ENCODE data around the gene SATB2. TPM values are rescaled to one million over a fixed set of nuclear protein-coding genes. Genes with fewer than 3 reads are reported as not detected.

Gene SATB2
- total RNA-seq, 1 donor from 2014 or later: 4.0 TPM

- peaks cover 3% of the 10 kb centered on the region for H3K9me3 Mint-ChIP-seq
- no peak overlapping the region for H3K4me3 Mint-ChIP-seq
- no peak for DNase-seq (ENCODE audit: low spot score in 2 of 2, unreplicated experiment in 2 of 2)
- TF ChIP-seq, protein P1, sequence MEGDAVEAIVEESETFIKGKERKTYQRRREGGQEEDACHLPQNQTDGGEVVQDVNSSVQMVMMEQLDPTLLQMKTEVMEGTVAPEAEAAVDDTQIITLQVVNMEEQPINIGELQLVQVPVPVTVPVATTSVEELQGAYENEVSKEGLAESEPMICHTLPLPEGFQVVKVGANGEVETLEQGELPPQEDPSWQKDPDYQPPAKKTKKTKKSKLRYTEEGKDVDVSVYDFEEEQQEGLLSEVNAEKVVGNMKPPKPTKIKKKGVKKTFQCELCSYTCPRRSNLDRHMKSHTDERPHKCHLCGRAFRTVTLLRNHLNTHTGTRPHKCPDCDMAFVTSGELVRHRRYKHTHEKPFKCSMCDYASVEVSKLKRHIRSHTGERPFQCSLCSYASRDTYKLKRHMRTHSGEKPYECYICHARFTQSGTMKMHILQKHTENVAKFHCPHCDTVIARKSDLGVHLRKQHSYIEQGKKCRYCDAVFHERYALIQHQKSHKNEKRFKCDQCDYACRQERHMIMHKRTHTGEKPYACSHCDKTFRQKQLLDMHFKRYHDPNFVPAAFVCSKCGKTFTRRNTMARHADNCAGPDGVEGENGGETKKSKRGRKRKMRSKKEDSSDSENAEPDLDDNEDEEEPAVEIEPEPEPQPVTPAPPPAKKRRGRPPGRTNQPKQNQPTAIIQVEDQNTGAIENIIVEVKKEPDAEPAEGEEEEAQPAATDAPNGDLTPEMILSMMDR (IDR thresholded peaks at IDR 0.05; ENCODE audit: unreplicated experiment): peak; percentile 50
- H3K27ac Mint-ChIP-seq: no peak overlapping the region
- H3K4me1 Mint-ChIP-seq: peaks cover 10% of the 10 kb centered on the region
- no peaks in the 10 kb centered on the region for H3K36me3 Mint-ChIP-seq
- H3K27me3 Mint-ChIP-seq (ENCODE audit: low read depth): no peaks in the 10 kb centered on the region
These were observed 52.5 kb downstream of the SATB2 start for GRCh38 chr2:199405241-199405640.

DNA sequence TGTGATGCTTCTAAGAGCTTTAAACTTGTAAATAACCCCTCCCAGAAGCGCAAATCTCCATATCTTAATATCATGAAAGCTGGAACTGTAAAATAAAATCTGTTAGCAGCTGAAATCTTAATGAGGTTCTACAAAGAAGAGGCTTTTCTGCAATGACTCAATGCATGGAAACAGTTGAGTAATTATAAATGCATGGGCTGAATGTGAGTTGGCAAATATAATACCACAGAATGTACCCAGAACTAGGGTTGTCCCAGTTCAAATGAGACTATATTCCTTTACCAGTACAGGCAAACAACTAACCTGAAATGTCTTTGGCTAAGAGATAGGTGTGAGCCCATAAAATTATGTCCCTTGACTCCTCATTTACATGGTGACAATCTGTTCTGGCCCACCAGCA lies 52.9 kb downstream of the SATB2 start:
- Mint-ChIP-seq H3K9me3 (peaks cover 7% of the 10 kb centered on the region), H3K27ac (no peak overlapping the region), H3K4me1 (peaks cover 6% of the 10 kb centered on the region), H3K36me3 (no peaks in the 10 kb centered on the region), H3K4me3 (no peak overlapping the region), H3K27me3 (ENCODE audit: low read depth) (no peaks in the 10 kb centered on the region)
- no peak for DNase-seq (ENCODE audit: low spot score in 2 of 2, unreplicated experiment in 2 of 2)
- TF ChIP-seq, protein P1 (IDR thresholded peaks at IDR 0.05; ENCODE audit: unreplicated experiment): no peak

DNA sequence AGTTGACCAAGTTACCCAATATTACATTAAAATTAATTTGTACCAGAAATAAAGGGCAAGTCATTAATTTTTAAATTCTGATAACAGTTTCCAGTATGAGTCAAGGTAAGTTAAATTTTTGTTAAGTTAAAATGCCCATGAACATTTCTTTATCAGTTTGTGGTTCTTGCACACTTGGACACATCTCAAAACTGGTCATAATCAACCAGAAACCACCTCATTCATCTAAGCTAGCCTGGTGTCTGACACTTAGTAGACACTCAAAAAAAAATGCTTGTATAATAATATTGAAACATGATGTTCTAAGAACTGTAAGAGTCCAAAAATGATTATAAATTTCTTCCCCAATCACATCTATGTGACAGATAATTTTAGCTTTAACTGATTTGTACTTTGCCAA lies 62.4 kb downstream of the SATB2 start:
- no peak overlapping the region for H3K27ac Mint-ChIP-seq
- H3K36me3 Mint-ChIP-seq: no peaks in the 10 kb centered on the region
- H3K9me3 Mint-ChIP-seq: peaks cover 9% of the 10 kb centered on the region
- no peaks in the 10 kb centered on the region for H3K4me1 Mint-ChIP-seq
- H3K4me3 Mint-ChIP-seq: no peak overlapping the region
- TF ChIP-seq, protein P1 (IDR thresholded peaks at IDR 0.05; ENCODE audit: unreplicated experiment): no peak
- H3K27me3 Mint-ChIP-seq (ENCODE audit: low read depth): peaks cover 3% of the 10 kb centered on the region
- no peak for DNase-seq (ENCODE audit: low spot score in 2 of 2, unreplicated experiment in 2 of 2)

DNA sequence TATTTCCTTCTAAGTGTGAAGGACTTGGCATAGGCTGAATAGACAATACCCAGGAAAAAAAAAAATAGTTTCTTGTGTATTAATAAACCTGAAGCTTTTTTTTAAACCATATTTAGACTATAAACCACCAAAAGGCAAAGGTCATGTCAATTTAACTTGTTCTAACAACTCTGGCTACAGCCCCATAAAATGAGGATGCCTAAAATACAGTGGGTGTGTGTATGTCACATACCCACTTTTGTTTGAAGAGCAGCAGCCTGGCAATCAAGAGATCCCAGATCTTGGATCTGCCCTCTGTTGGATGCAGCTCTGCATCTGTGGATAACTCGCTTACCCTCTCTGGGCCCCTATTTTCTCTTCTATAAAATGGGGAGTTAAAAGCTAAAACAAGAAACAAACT lies 65.4 kb downstream of the SATB2 start:
- no peak for DNase-seq (ENCODE audit: low spot score in 2 of 2, unreplicated experiment in 2 of 2)
- no peaks in the 10 kb centered on the region for H3K36me3 Mint-ChIP-seq
- H3K4me3 Mint-ChIP-seq: no peak overlapping the region
- H3K27ac Mint-ChIP-seq: no peak overlapping the region
- H3K9me3 Mint-ChIP-seq: no peaks in the 10 kb centered on the region
- peaks cover 4% of the 10 kb centered on the region for H3K27me3 Mint-ChIP-seq (ENCODE audit: low read depth)
- TF ChIP-seq, protein P1 (IDR thresholded peaks at IDR 0.05; ENCODE audit: unreplicated experiment): no peak
- H3K4me1 Mint-ChIP-seq: no peaks in the 10 kb centered on the region

DNA sequence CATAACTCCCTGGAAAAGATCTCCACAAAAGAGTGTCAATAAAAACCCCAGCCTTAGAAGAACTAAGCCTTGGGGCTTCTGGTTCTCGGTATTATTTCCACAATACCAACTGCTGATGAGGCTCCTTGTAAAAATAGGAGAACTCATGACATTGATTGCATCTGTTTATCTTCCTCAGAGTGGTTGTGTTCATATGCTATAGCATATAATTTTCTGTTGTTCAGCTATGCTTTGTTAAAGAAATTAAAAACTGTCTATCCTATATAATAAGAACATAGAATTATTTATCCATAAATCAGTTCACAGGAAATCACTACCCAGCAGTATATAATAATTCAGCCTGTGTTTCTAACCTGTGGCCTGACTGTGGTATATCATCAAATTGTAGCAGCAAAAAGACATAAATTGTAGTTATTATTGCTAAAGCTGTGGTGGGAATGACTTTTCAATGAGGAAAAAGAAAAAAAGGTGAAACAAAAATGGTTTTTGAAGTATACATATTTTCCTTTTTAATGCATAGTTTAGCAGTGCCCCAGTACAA lies 68.9 kb downstream of the SATB2 start:
- Mint-ChIP-seq H3K27me3 (ENCODE audit: low read depth) (peaks cover 5% of the 10 kb centered on the region), H3K36me3 (no peaks in the 10 kb centered on the region), H3K4me1 (no peaks in the 10 kb centered on the region), H3K9me3 (no peaks in the 10 kb centered on the region), H3K4me3 (no peak overlapping the region), H3K27ac (no peak overlapping the region)
- TF ChIP-seq, protein P1 (IDR thresholded peaks at IDR 0.05; ENCODE audit: unreplicated experiment): no peak
- DNase-seq (ENCODE audit: low spot score in 2 of 2, unreplicated experiment in 2 of 2): no peak

DNA sequence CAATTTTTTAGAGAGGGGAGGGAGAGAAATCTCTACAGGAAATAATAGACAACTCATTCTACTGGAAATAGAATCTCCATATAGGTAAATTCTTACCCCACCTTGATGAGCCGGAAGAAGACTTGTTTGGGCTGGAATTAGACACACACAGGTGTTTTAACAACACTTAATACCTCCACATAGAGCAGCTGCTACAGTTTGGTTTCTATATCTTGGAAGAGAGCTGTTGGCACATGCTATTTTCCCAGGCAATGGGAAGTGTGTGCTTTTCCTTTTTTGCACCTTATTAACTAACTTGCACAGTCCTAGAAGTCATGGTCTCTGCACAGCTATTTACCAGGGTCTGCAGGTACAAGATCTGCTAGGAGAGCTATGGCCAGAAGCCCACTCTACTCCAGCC lies 73.7 kb downstream of the SATB2 start:
- H3K4me1 Mint-ChIP-seq: no peaks in the 10 kb centered on the region
- no peaks in the 10 kb centered on the region for H3K9me3 Mint-ChIP-seq
- TF ChIP-seq, protein P1 (IDR thresholded peaks at IDR 0.05; ENCODE audit: unreplicated experiment): no peak
- no peak for DNase-seq (ENCODE audit: low spot score in 2 of 2, unreplicated experiment in 2 of 2)
- H3K36me3 Mint-ChIP-seq: no peaks in the 10 kb centered on the region
- no peak overlapping the region for H3K4me3 Mint-ChIP-seq
- H3K27ac Mint-ChIP-seq: no peak overlapping the region
- peaks cover 2% of the 10 kb centered on the region for H3K27me3 Mint-ChIP-seq (ENCODE audit: low read depth)

All from mesothelial cell of epicardium (in vitro differentiated cells).